Measurements from ENCODE around the gene MLPH. TPM values are rescaled to one million over a fixed set of nuclear protein-coding genes. Genes with fewer than 3 reads are reported as not detected.

MLPH gene
- total and polyA plus RNA-seq, 2 of the 13 experiments (the other 11 are each of a cell fraction or from before 2014, with no cell fraction given), result 0.12 TPM; not detected in 1

DNA sequence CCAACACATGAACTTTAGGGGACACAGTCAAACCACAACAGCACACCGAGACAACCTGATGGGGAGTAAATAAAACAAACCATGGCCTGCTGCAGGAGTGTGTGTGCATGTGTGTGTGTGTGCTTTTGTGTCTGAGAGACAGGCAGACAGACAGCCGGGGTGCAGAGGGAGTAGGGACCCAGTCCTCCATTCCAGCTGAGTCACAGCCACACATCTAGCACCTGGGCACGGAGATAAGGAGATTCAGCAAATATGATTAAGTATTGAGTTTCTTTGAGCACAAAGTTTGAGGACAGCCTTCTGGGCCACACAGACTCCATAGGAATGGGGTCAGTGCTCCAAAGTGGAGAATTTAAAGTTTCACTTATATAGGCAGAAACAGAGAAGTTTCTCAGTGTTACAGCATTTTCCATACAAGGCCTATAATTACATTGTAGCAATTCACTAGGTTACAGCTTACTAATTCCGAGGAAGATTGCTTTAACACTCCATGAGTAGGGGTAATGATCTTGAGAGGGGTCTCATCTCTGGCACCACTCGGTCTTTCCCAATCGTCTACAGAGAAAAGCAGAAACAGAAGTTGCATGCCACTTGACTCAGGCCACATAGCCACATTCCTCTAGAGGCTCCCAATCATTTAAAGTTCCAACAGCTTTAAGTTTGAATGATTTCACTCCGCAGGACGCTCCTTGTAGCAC, 48.5 kb downstream of the MLPH start:
- no peak overlapping the region for H3K27ac ChIP-seq (ENCODE audit: extremely low read length, insufficient read depth, low read length)
- CTCF ChIA-PET (ENCODE audit: low intra/inter-chr PET ratio, low total read pairs), result no interaction called here
- POLR2A ChIA-PET, result no interaction called here
- in situ Hi-C loops (cut with HindIII; ENCODE audit: extremely low pct_ligation_motif_present, low pct_unique_long_range_greater_than_20kb), result no loop called here
- H3K36me3 ChIP-seq (replicated peaks in 1 of 2; ENCODE audit: control insufficient read depth in 1 of 2, insufficient read depth in 2 of 2, low read length in 2 of 2), result no peaks in the 10 kb centered on the region
- H3K4me2 ChIP-seq (ENCODE audit: low read depth, low read length), result no peak overlapping the region
- FAIRE-seq, result no peak
- H3K27me3 ChIP-seq (ENCODE audit: control insufficient read depth in 1 of 2, insufficient read depth in 2 of 2, low read length in 2 of 2), result peaks cover 15 to 89% of the 10 kb centered on the region in 2 experiments; a peak in 4 of 5 replicates
- no peak overlapping the region for H2AFZ ChIP-seq (ENCODE audit: low read length)
- no peak overlapping the region for H3K9ac ChIP-seq (ENCODE audit: insufficient read depth, low read depth, low read length)
- DNase-seq (ENCODE audit: low spot score), result no peak
- BruUV-seq (replicated peaks), result no TSS peak
- H3K4me3 ChIP-seq (replicated peaks in 1 of 3; ENCODE audit: insufficient read depth in 1 of 3, low read depth in 2 of 3, low read length in 3 of 3), result no peak overlapping the region
- intact Hi-C loops (cut with micrococcal nuclease; ENCODE audit: unreplicated experiment), result no loop called here
- no peaks in the 10 kb centered on the region for H3K79me2 ChIP-seq (ENCODE audit: insufficient read depth, low read length)
- no peaks in the 10 kb centered on the region for H4K20me1 ChIP-seq (ENCODE audit: insufficient read depth, low read length)
- no peak for TF ChIP-seq ZNF446 (CRISPR knock-in tag; IDR thresholded peaks at IDR 0.05)
- TF ChIP-seq MAFF (IDR thresholded peaks at IDR 0.05; ENCODE audit: low read depth, low read length), result no peak
- 20% methylated on average over 8 of the region's 8 CpGs for WGBS (ENCODE audit: low lambda C conversion rate)
- peaks cover 1% of the 10 kb centered on the region for H3K4me1 ChIP-seq (ENCODE audit: insufficient read depth, low read length)
- ATAC-seq, result no peak
- no peaks in the 10 kb centered on the region for H3K9me3 ChIP-seq (ENCODE audit: low read length)

DNA sequence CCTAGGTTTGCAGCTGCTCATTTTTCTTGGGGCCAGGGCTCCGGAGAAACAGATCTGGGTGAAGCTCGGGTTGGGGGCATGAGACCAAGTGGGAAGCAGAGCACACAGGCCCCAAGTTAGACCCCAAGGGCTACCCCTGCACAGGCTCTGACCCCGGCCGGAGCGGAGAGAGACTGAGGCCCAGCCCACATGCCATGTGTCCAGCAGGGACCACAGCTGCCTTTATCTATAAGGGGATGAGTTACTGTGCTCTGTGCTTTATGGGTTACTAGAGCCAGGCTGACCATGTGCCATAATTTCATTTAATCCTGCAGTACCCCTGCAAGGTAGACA, 49.0 kb downstream of the MLPH start:
- Histone ChIP-seq H3K27me3 (ENCODE audit: control insufficient read depth in 1 of 2, insufficient read depth in 2 of 2, low read length in 2 of 2) (peaks cover 15 to 84% of the 10 kb centered on the region in 2 experiments; a peak in 4 of 5 replicates), H3K4me3 (replicated peaks in 1 of 3; ENCODE audit: insufficient read depth in 1 of 3, low read depth in 2 of 3, low read length in 3 of 3) (no peak overlapping the region), H3K4me1 (ENCODE audit: insufficient read depth, low read length) (peaks cover 7% of the 10 kb centered on the region), H3K9me3 (ENCODE audit: low read length) (no peaks in the 10 kb centered on the region), H3K9ac (ENCODE audit: insufficient read depth, low read depth, low read length) (no peak overlapping the region), H2AFZ (ENCODE audit: low read length) (no peak overlapping the region), H3K79me2 (ENCODE audit: insufficient read depth, low read length) (no peaks in the 10 kb centered on the region), H3K4me2 (ENCODE audit: low read depth, low read length) (no peak overlapping the region), H3K36me3 (replicated peaks in 1 of 2; ENCODE audit: control insufficient read depth in 1 of 2, insufficient read depth in 2 of 2, low read length in 2 of 2) (no peaks in the 10 kb centered on the region), H3K27ac (ENCODE audit: extremely low read length, insufficient read depth, low read length) (no peak overlapping the region), H4K20me1 (ENCODE audit: insufficient read depth, low read length) (no peaks in the 10 kb centered on the region)
- WGBS (ENCODE audit: low lambda C conversion rate), result 65% methylated on average over 4 of the region's 5 CpGs
- POLR2A ChIA-PET, result no interaction called here
- in situ Hi-C loops (cut with HindIII; ENCODE audit: extremely low pct_ligation_motif_present, low pct_unique_long_range_greater_than_20kb) (no loop called here), intact Hi-C loops (cut with micrococcal nuclease; ENCODE audit: unreplicated experiment) (no loop called here)
- CTCF ChIA-PET (ENCODE audit: low intra/inter-chr PET ratio, low total read pairs), result no interaction called here
- DNase-seq (ENCODE audit: low spot score), result no peak
- no peak for FAIRE-seq
- ATAC-seq, result no peak
- no peak for TF ChIP-seq HOXD1 (CRISPR knock-in tag; IDR thresholded peaks at IDR 0.05)
- no peak for TF ChIP-seq MLLT10 (CRISPR knock-in tag; IDR thresholded peaks at IDR 0.05)
- BruUV-seq (replicated peaks), result no TSS peak
